ENCODE measurements around the gene ITGAE.

ITGAE gene

GRCh38 chr17:3667366-3668278, 133.4 kb downstream of the ITGAE start:
- peak; percentile 94 for DNase-seq (ENCODE audit: low read depth)

- DNase-seq (ENCODE audit: low read depth): no peak
These were observed 134.5 kb downstream of the ITGAE start for GRCh38 chr17:3666516-3666915.

GRCh38 chr17:3665834-3666233, 135.2 kb downstream of the ITGAE start:
- no peak for DNase-seq (ENCODE audit: low read depth)
